Measurements from ENCODE around the gene HCRT. TPM values are rescaled to one million over a fixed set of nuclear protein-coding genes. Genes with fewer than 3 reads are reported as not detected.
"Not testable (repeated sequence)": the region's sequence is repeated elsewhere in the genome, so short reads cannot be mapped to it uniquely, and the experiment has no call there.

HCRT gene
- total RNA-seq, 1 donor from 2014 or later = not detected

- no peak for DNase-seq (ENCODE audit: low spot score)
Observed at GRCh38 chr17:42180411-42180921, 4.8 kb downstream of the HCRT start.

- peak; percentile 56 for DNase-seq (ENCODE audit: low spot score)
Observed at GRCh38 chr17:42179911-42180410, 5.3 kb downstream of the HCRT start.

- no peak for DNase-seq (ENCODE audit: low spot score)
Observed at GRCh38 chr17:42179335-42179734, 5.9 kb downstream of the HCRT start.

GRCh38 chr17:42178817-42179216, 6.4 kb downstream of the HCRT start:
- no peak for DNase-seq (ENCODE audit: low spot score)

GRCh38 chr17:42177684-42178083, 7.6 kb downstream of the HCRT start:
- no peak for DNase-seq (ENCODE audit: low spot score)

GRCh38 chr17:42174126-42174783, 11.0 kb downstream of the HCRT start:
- no peak for DNase-seq (ENCODE audit: low spot score)

GRCh38 chr17:42171831-42172230, 13.4 kb downstream of the HCRT start:
- DNase-seq (ENCODE audit: low spot score) = no peak

GRCh38 chr17:42169351-42169750, 15.9 kb downstream of the HCRT start:
- DNase-seq (ENCODE audit: low spot score) = no peak

GRCh38 chr17:42167807-42168206, 17.4 kb downstream of the HCRT start:
- no peak for DNase-seq (ENCODE audit: low spot score)

- DNase-seq (ENCODE audit: low spot score) = no peak
Observed at GRCh38 chr17:42166196-42166763, 19.0 kb downstream of the HCRT start.

- DNase-seq (ENCODE audit: low spot score) = no peak
Observed at GRCh38 chr17:42165751-42166150, 19.5 kb downstream of the HCRT start.

GRCh38 chr17:42163696-42164407, 21.4 kb downstream of the HCRT start:
- no peak for DNase-seq (ENCODE audit: low spot score)

GRCh38 chr17:42163113-42163512, 22.1 kb downstream of the HCRT start:
- no peak for DNase-seq (ENCODE audit: low spot score)

GRCh38 chr17:42160531-42160910, 24.7 kb downstream of the HCRT start:
- no peak for DNase-seq (ENCODE audit: low spot score)

- DNase-seq (ENCODE audit: low spot score) = no peak
Observed at GRCh38 chr17:42159796-42160530, 25.3 kb downstream of the HCRT start.

GRCh38 chr17:42155614-42156045, 29.6 kb downstream of the HCRT start:
- no peak for DNase-seq (ENCODE audit: low spot score)

GRCh38 chr17:42153919-42154742, 31.1 kb downstream of the HCRT start:
- DNase-seq (ENCODE audit: low spot score) = no peak

GRCh38 chr17:42146911-42147607, 38.2 kb downstream of the HCRT start:
- no peak for DNase-seq (ENCODE audit: low spot score)

GRCh38 chr17:42143138-42143537, 42.1 kb downstream of the HCRT start:
- DNase-seq (ENCODE audit: low spot score) = not testable (repeated sequence)

- DNase-seq (ENCODE audit: low spot score) = no peak
Observed at GRCh38 chr17:42142371-42142896, 42.8 kb downstream of the HCRT start.
